Measurements from ENCODE around the gene PPP1CA. TPM values are rescaled to one million over a fixed set of nuclear protein-coding genes. Genes with fewer than 3 reads are reported as not detected.
"Not testable (repeated sequence)": the region's sequence is repeated elsewhere in the genome, so short reads cannot be mapped to it uniquely, and the experiment has no call there.

The PPP1CA gene
- total RNA-seq, 1 donor = 169 TPM

DNA sequence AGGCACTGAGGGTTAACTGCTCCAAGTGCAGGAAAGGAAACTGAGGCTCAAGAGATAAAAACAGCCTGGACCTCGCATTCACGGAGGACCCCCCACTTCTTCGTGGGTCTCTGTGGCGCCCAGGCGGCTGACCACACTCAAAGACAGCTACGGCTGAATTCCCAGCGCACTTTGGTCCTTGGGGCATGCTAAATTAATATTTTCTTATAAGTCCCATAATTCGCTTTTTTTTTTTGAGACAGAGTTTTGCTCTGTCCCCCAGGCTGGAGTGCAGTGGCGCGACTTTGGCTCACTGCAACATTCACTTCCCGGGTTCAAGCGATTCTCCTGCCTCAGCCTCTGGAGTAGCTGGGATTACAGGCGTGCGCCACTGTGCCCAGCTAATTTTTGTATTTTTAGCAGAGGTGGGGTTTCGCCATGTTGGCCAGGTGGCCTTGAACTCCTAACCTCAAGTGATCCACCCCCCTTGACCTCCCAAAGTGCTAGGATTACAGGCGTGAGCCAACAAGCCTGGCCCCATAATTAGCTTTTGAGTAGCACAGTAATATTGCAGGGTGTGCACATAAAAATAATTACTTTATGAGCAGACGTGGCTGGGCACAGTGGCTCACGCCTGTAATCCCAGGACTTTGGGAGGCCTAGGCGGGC is 658 bp upstream of the PPP1CA start:
- Histone ChIP-seq H2AFZ (ENCODE audit: low read length) (peak overlapping the region; percentile 97), H3K27ac (ENCODE audit: low read depth, low read length) (peak overlapping the region; percentile 83), H4K20me1 (ENCODE audit: insufficient read depth, low read length) (peaks cover 28% of the 10 kb centered on the region), H3K4me2 (ENCODE audit: insufficient read depth, low read length) (peak overlapping the region; percentile 99), H3K79me2 (ENCODE audit: insufficient read depth, low read length) (peaks cover 29% of the 10 kb centered on the region), H3K36me3 (ENCODE audit: insufficient read depth, low read length) (peaks cover 29% of the 10 kb centered on the region), H3K4me3 (ENCODE audit: insufficient read depth, low read length) (peak overlapping the region; percentile 76), H3K4me1 (ENCODE audit: insufficient read depth, low read length) (peaks cover 17% of the 10 kb centered on the region)
- H3K9me3 ChIP-seq (ENCODE audit: low read depth, low read length); H3K27me3 ChIP-seq (ENCODE audit: insufficient read depth, low read length); DNase-seq (ENCODE audit: insufficient read length, low spot score, missing footprints): not testable (repeated sequence)

DNA sequence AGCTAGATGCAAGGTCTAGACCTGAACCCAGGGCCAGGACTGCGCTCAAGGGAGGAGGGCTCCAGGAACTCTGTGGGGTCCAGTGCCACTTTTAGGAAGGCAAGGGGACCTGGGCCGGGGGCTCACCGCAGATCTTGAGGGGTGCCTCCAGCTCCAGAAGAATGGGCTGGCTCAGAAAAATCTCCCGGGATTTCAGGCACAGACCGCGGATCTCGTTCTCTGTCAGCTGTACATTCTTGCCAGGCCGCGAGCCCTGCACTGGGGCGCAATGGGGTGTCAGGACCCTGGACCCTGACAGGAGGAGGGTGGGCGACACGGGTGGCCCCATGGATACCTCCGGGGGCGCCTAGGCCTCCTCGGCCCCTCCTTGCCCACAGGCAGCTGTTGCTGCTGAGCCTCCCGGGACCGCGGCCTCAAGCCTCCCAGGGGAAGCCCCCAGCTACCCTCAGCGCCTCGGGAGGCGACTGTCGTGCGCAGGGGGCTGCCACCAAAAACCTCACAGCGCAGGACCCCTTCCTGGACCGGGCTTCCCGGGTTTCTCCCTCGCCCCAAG is 640 bp downstream of the PPP1CA start:
- peaks cover 38% of the 10 kb centered on the region for H3K36me3 ChIP-seq (ENCODE audit: insufficient read depth, low read length)
- peaks cover 17% of the 10 kb centered on the region for H3K4me1 ChIP-seq (ENCODE audit: insufficient read depth, low read length)
- peak overlapping the region; percentile 76 for H3K27ac ChIP-seq (ENCODE audit: low read depth, low read length)
- TF ChIP-seq, protein P1, sequence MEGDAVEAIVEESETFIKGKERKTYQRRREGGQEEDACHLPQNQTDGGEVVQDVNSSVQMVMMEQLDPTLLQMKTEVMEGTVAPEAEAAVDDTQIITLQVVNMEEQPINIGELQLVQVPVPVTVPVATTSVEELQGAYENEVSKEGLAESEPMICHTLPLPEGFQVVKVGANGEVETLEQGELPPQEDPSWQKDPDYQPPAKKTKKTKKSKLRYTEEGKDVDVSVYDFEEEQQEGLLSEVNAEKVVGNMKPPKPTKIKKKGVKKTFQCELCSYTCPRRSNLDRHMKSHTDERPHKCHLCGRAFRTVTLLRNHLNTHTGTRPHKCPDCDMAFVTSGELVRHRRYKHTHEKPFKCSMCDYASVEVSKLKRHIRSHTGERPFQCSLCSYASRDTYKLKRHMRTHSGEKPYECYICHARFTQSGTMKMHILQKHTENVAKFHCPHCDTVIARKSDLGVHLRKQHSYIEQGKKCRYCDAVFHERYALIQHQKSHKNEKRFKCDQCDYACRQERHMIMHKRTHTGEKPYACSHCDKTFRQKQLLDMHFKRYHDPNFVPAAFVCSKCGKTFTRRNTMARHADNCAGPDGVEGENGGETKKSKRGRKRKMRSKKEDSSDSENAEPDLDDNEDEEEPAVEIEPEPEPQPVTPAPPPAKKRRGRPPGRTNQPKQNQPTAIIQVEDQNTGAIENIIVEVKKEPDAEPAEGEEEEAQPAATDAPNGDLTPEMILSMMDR (IDR thresholded peaks at IDR 0.05; ENCODE audit: extremely low read depth, low read depth, low read length) = no peak
- H3K4me3 ChIP-seq (ENCODE audit: insufficient read depth, low read length) = peak overlapping the region; percentile 94
- no peaks in the 10 kb centered on the region for H3K9me3 ChIP-seq (ENCODE audit: low read depth, low read length)
- DNase-seq (ENCODE audit: insufficient read length, low spot score, missing footprints) = peak; percentile 92
- peaks cover 28% of the 10 kb centered on the region for H4K20me1 ChIP-seq (ENCODE audit: insufficient read depth, low read length)
- H3K27me3 ChIP-seq (ENCODE audit: insufficient read depth, low read length) = no peaks in the 10 kb centered on the region
- H2AFZ ChIP-seq (ENCODE audit: low read length) = peak overlapping the region; percentile 59
- H3K79me2 ChIP-seq (ENCODE audit: insufficient read depth, low read length) = peaks cover 29% of the 10 kb centered on the region
- H3K4me2 ChIP-seq (ENCODE audit: insufficient read depth, low read length) = peak overlapping the region; percentile 86

DNA sequence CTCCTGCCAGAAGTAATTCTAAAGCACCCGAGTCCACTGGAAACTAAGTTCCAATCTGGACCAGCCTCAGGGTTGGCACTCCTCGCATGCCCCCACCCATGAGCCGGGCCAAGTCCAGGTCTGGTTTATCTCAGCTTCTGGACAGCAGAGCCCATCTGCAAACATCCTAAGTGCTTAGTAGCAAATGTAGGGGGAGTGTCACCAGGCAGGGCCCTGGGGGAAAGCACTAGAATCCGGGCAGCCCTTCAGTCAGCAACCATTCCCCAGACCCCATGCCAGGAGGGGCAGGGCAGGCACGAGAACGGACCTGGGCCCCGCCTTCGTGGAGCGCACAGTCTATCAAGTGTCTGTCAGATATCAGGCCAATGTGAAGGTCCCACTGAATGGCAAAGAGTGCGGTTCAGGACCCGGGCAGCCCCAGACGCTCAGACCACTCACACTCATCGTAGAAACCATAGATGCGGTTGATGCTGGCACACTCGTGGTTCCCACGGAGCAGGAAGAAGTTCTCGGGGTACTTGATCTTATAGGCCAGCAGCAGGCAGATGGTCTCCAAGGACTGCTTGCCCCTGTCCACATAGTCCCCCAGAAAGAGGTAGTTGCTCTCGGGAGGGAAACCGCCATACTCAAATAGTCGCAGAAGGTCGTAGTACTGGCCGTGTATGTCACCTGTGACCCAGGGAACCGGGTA is 1.3 kb downstream of the PPP1CA start:
- peaks cover 28% of the 10 kb centered on the region for H4K20me1 ChIP-seq (ENCODE audit: insufficient read depth, low read length)
- H3K27me3 ChIP-seq (ENCODE audit: insufficient read depth, low read length) = no peaks in the 10 kb centered on the region
- no peak overlapping the region for H2AFZ ChIP-seq (ENCODE audit: low read length)
- H3K9me3 ChIP-seq (ENCODE audit: low read depth, low read length) = no peaks in the 10 kb centered on the region
- H3K79me2 ChIP-seq (ENCODE audit: insufficient read depth, low read length) = peaks cover 29% of the 10 kb centered on the region
- peaks cover 17% of the 10 kb centered on the region for H3K4me1 ChIP-seq (ENCODE audit: insufficient read depth, low read length)
- H3K4me3 ChIP-seq (ENCODE audit: insufficient read depth, low read length) = peak overlapping the region; percentile 94
- H3K27ac ChIP-seq (ENCODE audit: low read depth, low read length) = peak overlapping the region; percentile 76
- peak overlapping the region; percentile 86 for H3K4me2 ChIP-seq (ENCODE audit: insufficient read depth, low read length)
- peaks cover 38% of the 10 kb centered on the region for H3K36me3 ChIP-seq (ENCODE audit: insufficient read depth, low read length)
- TF ChIP-seq, protein P1 (IDR thresholded peaks at IDR 0.05; ENCODE audit: extremely low read depth, low read depth, low read length) = no peak
- DNase-seq (ENCODE audit: insufficient read length, low spot score, missing footprints) = peak; percentile 92

DNA sequence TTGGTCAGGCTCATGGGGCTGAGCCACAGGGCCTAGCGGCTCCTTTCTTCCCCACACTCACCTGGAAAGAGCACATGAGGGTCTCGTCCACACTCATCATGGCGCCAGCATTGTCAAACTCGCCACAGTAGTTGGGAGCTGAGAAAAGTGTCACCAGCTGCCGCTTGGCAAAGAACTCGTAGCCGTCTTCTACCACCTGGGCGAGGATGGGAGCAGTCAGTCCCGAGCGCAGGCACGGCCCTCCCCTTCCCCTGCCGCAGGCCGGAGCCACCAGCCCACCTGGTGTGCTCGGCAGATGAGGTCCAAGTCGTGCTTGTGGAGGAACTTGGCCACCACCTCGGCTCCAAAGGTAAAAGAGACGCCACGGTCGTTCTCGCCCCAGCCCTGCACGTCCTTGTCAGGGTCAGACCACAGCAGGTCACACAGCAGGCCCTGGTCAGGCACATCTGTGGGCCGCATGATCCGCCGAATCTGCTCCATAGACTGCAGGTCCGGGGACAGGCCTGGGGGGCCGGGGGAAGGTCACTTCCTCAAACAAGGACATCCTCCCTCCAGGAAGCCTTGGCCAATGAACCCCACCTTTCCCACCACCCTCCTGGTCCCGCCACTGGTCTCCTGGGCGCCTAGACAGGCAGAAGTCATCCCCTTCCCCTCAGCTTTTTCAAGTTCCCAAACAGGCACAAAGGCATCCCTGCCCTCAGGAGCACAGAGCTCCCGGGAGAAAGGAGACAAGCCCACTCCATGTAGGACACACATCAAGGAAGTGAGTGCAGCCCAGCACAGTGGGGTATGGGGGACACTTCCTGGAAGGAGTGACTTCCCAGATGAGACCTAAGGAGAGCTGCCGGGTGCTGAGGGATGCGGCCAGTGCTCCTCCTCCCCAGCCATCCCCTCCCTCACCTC is 2.7 kb downstream of the PPP1CA start:
- Histone ChIP-seq H3K4me1 (ENCODE audit: insufficient read depth, low read length) (peaks cover 13% of the 10 kb centered on the region), H4K20me1 (ENCODE audit: insufficient read depth, low read length) (peaks cover 28% of the 10 kb centered on the region), H3K36me3 (ENCODE audit: insufficient read depth, low read length) (peaks cover 38% of the 10 kb centered on the region), H3K9me3 (ENCODE audit: low read depth, low read length) (no peaks in the 10 kb centered on the region), H3K4me3 (ENCODE audit: insufficient read depth, low read length) (no peak overlapping the region), H2AFZ (ENCODE audit: low read length) (no peak overlapping the region), H3K27ac (ENCODE audit: low read depth, low read length) (no peak overlapping the region), H3K27me3 (ENCODE audit: insufficient read depth, low read length) (no peaks in the 10 kb centered on the region), H3K79me2 (ENCODE audit: insufficient read depth, low read length) (peaks cover 29% of the 10 kb centered on the region), H3K4me2 (ENCODE audit: insufficient read depth, low read length) (no peak overlapping the region)
- TF ChIP-seq, protein P1 (IDR thresholded peaks at IDR 0.05; ENCODE audit: extremely low read depth, low read depth, low read length) = no peak
- peak; percentile 92 for DNase-seq (ENCODE audit: insufficient read length, low spot score, missing footprints)
